GM19351 (cell line): ENCODE results near the gene TRIM26.
"Not testable (repeated sequence)": the region's sequence is repeated elsewhere in the genome, so short reads cannot be mapped to it uniquely, and the experiment has no call there.

Source experiments
- ATAC-seq: cut with Tn5 transposase; IDR thresholded peaks from one replicate; pipeline ENCODE4 v1.9.1; 2021; ENCODE audit warnings: mild to moderate bottlenecking, moderate library complexity; ENCODE audit not compliant: unreplicated experiment

The TRIM26 gene, protein sequence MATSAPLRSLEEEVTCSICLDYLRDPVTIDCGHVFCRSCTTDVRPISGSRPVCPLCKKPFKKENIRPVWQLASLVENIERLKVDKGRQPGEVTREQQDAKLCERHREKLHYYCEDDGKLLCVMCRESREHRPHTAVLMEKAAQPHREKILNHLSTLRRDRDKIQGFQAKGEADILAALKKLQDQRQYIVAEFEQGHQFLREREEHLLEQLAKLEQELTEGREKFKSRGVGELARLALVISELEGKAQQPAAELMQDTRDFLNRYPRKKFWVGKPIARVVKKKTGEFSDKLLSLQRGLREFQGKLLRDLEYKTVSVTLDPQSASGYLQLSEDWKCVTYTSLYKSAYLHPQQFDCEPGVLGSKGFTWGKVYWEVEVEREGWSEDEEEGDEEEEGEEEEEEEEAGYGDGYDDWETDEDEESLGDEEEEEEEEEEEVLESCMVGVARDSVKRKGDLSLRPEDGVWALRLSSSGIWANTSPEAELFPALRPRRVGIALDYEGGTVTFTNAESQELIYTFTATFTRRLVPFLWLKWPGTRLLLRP

DNA sequence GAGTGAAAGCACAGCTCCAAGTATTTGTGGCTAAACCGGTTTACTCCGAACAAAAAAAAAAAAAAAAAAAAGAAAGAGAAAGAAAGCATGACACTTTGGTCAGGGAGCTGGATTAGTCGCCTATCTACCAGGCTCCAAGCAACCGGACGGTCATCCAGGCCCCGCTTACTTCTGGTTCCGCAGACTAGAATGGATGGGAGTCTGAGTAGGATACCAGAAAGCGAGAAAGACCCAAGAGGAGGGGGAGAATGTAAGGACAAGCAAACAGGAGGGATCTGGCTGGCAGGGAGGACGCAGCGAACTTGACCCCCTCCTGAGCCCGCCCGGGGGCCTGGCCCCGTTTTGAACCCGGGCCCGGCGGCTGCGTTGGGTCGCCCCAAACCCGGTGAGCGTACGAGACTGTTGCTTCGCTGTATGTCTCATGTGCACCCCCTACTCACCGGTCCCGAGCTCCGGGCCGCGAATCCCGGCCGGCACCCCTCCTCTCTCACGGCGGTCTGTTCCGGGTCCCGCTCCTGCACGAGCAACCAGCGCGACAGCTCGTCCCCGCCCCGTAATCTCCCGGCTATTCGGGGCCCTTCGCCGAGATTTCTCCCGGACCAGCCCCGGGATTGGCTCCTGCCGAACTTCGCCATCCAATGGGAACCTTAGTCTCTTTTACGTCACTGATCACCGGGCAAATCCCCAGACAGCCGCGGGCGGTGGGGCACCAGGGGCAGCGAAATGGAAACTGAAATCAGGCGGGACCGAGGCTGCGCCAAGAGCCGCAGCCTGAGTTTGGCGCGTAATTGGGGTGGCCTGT lies at the start of gene TRIM26:
Gene TRIM26, minus strand, starts transcription at position 542 of the 802 bp plus-strand sequence. CDS start 14,303 bp downstream, outside the sequence.
- peak; percentile 73 for ATAC-seq

DNA sequence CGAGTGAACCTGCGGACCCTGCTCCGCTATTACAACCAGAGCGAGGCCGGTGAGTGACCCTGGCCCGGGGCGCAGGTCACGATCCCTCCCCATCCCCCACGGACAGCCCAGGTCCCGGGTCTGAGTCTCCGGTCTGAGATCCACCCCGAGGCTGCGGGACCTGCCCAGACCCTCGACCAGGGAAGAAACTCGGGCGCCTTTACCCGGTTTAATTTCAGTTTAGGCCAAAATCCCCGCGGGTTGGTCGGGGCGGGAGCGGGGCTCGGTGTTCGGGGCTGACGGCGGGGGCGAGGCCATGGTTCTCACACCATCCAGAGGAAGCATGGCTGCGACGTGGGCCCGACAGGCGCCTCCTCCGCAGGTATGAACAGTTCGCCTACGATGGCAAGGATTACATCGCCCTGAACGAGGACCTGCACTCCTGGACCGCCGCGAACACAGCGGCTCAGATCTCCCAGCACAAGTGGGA lies 46.9 kb upstream of the TRIM26 start:
- ATAC-seq: no peak

DNA sequence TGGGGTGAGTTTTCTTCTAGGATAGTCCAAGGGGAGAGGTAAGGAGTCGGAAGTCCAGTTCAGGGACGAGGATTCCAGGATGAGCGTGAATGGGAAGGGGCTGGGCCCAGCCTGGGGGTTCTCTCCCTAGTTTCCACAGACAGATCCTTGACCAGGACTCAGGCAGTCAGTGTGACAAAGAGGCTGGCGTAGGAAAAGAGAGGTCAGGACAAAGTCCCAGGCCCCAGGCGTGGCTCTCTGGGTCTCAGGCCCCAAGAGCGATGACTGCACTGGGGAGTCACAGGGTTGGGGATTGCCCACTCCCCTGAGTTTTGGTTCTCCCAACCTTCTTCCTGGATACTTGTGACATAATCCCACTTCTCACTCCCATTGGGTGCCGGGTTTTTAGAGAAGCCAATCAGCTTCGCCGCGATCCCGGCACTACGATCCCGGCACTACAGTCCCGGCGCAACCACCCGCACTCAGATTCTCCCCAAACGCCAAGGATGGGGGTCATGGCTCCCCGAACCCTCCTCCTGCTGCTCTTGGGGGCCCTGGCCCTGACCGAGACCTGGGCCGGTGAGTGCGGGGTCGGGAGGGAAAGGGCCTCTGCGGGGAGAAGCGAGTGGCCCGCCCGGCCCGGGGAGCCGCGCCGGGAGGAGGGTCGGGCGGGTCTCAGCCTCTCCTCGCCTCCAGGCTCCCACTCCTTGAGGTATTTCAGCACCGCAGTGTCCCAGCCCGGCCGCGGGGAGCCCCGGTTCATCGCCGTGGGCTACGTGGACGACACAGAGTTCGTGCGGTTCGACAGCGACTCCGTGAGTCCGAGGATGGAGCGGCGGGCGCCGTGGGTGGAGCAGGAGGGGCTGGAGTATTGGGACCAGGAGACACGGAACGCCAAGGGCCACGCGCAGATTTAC lies 46.2 kb upstream of the TRIM26 start:
- peak; percentile 90 for ATAC-seq

GRCh38 chr6:30258204-30258603 lies 45.0 kb upstream of the TRIM26 start:
- no peak for ATAC-seq

GRCh38 chr6:30252417-30252816 lies 39.2 kb upstream of the TRIM26 start:
- ATAC-seq: not testable (repeated sequence)

GRCh38 chr6:30244560-30244959 lies 31.4 kb upstream of the TRIM26 start:
- ATAC-seq: no peak

DNA sequence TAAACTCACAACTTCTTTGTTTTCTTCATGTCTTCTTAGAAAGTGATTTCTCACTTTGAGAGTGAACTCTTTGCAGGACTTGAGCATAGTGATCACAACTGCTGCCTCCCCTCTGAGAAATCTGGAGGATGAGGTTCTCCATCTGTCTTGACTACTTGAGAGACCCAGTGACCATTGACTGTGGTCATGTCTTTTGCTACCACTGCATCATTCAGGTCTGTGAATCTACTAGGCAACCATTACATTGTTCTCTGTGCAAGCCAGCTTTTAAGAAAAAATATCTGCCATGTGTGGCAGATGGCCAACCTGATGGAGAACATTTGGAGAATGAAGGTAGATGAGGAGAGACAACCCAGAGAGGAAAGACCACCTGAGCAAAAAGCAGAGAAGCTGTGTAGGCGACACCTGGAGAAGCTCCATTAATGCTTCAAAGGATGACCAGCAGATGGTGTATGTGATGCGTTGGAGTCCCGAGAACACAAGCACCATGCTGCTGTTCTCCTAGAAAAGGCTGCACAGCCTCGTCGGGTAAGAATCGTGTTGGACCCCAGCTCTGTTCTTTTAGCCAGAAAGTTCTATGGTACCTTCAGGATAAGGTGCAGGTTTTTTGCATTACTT lies 25.1 kb upstream of the TRIM26 start:
- no peak for ATAC-seq

GRCh38 chr6:30234356-30234755 lies 21.1 kb upstream of the TRIM26 start:
- no peak for ATAC-seq

- ATAC-seq: no peak
These were observed 17.9 kb upstream of the TRIM26 start for GRCh38 chr6:30231067-30231466.

DNA sequence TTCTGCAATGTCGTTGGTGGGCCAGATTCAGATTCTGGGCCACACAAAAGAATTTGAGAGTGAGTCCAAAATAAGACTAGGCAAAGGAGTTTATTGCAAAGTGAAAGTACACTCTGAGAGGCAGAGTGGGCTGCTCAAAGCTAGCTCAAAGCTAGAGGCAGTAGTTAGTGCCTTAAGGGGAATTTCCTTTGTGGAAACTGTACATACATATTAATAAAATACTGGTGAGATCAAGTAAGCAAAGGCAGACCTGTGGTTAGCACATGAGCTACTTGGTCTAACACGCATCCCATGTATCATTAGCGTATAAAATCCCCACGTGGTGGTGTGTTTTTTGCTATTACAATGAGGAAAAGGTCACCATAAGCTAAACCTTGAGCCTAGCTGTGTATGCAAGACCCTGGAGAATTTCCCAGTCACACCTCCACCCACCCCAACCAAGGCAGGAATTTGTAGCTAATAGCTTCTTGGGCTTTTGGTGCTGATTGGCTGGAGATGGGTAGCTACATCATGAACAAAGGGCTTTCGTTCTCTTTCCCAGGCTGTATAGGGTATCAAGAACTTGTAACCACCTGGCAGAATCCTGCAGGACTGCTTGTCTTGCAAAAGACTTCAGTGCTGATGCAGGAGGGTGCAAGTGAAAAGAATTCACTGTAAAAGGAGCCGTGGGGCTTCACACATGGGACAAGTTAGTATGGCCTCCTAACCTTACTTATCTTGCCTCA lies 14.7 kb upstream of the TRIM26 start:
- ATAC-seq: no peak

DNA sequence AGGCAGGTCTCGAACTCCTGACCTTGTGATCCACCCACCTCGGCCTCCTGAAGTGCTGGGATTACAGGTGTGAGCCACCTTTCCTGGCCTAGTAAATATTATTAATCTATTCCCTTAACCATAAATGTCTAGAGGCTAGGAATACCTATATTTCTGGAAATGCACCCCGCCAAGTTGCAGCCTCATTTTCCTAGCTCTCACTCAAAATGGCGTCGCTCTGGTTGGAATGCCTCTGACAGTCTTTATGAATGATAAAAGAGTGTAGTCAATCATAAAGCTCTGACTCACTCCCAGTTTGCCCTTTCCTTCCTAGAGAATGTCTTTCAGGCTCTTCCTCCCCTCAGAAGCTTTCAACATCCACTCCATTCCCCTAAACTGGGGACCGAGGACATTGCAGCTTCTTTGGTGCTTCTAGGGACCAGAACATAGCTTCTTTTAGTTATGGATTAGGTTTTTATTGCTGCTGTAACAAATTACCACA lies 14.1 kb upstream of the TRIM26 start:
- no peak for ATAC-seq

- ATAC-seq: no peak
These were observed 10.1 kb upstream of the TRIM26 start for GRCh38 chr6:30223339-30223738.

DNA sequence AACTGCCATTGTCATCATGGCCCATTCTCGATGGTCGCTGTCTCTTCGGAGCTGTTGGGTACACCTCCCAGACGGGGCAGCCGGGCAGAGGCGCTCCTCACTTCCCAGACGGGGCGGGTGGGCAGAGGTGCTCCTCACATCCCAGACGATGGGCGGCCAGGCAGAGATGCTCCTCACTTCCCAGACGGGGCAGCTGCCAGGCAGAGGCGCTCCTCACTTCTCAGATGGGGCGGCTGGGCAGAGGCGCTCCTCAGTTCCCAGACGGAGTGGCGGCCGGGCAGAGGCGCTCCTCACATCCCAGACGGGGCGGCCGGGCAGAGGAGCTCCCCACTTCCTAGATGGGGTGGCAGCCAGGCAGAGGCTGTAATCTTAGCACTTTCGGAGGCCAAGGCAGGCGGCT lies 8.8 kb upstream of the TRIM26 start:
- ATAC-seq: not testable (repeated sequence)

DNA sequence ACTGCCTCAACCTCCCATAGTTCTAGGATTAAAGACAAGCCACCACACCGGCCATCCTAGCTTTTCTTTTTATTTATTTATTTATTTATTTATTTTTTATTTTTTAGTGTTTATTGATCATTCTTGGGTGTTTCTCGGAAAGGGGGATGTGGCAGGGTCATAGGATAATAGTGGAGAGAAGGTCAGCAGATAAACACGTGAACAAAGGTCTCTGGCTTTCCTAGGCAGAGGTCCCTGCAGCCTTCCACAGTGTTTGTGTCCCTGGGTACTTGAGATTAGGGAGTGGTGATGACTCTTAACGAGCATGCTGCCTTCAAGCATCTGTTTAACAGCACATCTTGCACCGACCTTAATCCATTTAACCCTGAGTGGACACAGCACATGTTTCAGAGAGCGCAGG lies 8.2 kb upstream of the TRIM26 start:
- ATAC-seq: not testable (repeated sequence)

- ATAC-seq: no peak
These were observed 6.0 kb upstream of the TRIM26 start for GRCh38 chr6:30219244-30219643.

- no peak for ATAC-seq
These were observed 2.9 kb upstream of the TRIM26 start for GRCh38 chr6:30216096-30216495.

GRCh38 chr6:30214657-30214982 lies 1.4 kb upstream of the TRIM26 start:
- ATAC-seq: no peak

DNA sequence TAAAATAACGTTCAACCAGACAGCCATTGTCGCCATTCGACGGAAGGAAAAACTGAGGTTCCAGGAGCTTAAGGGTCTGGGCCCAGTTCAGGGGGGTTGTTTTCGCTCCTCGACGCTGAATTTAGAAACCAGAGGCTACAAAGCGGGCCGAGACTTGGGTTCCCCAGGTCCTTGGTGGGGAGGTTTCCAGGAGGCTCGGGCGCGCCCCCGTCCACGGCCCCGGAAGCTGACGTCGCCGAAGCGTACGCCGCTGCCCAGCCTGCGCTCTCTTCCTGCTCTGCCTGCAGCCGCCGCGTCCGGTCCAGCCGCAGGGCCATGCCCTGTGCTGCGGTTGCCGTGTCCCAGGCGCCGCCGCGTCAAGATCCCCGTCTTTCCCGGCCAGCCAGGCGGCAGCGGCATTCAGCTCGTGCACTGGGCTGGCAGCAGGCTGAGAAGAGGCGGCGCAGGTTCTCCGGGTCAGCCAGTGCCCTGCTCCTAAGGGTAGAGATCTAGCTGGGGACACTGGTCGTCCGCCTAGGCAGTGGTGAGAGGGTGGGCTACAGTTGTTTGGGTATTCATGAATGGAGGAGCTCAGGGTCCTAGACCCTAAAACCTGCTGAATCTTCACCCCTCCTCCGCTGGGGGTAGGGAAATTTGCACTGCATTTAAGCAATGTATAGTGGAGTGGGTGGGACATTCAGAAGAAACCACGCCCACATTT lies 901 bp upstream of the TRIM26 start:
- ATAC-seq: peak; percentile 51

GRCh38 chr6:30213667-30213956 lies 406 bp upstream of the TRIM26 start:
- ATAC-seq: no peak
